SK-N-SH (cell line): ENCODE results near the gene EN2. TPM values are rescaled to one million over a fixed set of nuclear protein-coding genes. Genes with fewer than 3 reads are reported as not detected.

ENCODE experiments used
- CTCF ChIA-PET: fragments of 300-600, 350-600 bp; formaldehyde crosslinking; extraction: SDS; loops from one replicate; lab custom pipeline; 2021; lab: Yijun Ruan, JAX
- POLR2A ChIA-PET: fragments of 350-600 bp; sonication (Branson Sonifier 250); formaldehyde crosslinking; extraction: SDS; loops from one replicate; lab custom pipeline; 2020; ENCODE audit warnings: antibody characterized with exemption, inconsistent platforms; lab: Yijun Ruan, JAX
- DNase-seq: peaks from one replicate; pipeline ENCODE4 v3.0.0; 2012
- H2AFZ ChIP-seq: fragments of 200-600 bp; sonication (generic); 2 replicates; pipeline ENCODE4 v1.8.1; 2016; ENCODE audit warnings: antibody characterized with exemption, mild to moderate bottlenecking, low read depth
- H3F3A ChIP-seq: fragments of 200-600 bp; sonication (generic); replicated peaks from 2 replicates; pipeline ENCODE3; 2016; ENCODE audit warnings: antibody characterized with exemption, mild to moderate bottlenecking; ENCODE audit not compliant: insufficient read depth
- H3K27ac ChIP-seq, 2 experiments: fragments of 200-500 bp in 1 of 2; fragments of 200-600 bp in 1 of 2; sonication (Bioruptor generic) in 1 of 2; sonication (generic), shearing (Covaris generic) in 1 of 2; 2 replicates each; pipeline versions ENCODE4 v1.5.1 to v1.6.1; 2014 to 2016; ENCODE audit warnings: low read depth in 2 of 2, inconsistent platforms in 1 of 2, low read length in 1 of 2, mild to moderate bottlenecking in 1 of 2, mixed read lengths in 1 of 2
- H3K27me3 ChIP-seq: fragments of 200-600 bp; sonication (generic), shearing (Covaris generic); 2 replicates; pipeline ENCODE4 v1.6.1; 2016; ENCODE audit warnings: mixed run types; ENCODE audit not compliant: insufficient read depth
- H3K36me3 ChIP-seq, 2 experiments: fragments of 200-500 bp in 1 of 2; fragments of 200-600 bp in 1 of 2; sonication (Bioruptor generic) in 1 of 2; sonication (generic) in 1 of 2; replicated peaks in 1 of 2; 2 replicates each; pipeline versions ENCODE3 to v1.5.1; 2014 to 2016; ENCODE audit warnings: low read length in 1 of 2, mild to moderate bottlenecking in 1 of 2; ENCODE audit not compliant: insufficient read depth in 2 of 2, control insufficient read depth in 1 of 2
- H3K4me1 ChIP-seq, 2 experiments: fragments of 200-500 bp in 1 of 2; fragments of 200-600 bp in 1 of 2; sonication (Bioruptor generic) in 1 of 2; sonication (generic), shearing (Covaris generic) in 1 of 2; 2 replicates each; pipeline versions ENCODE4 v1.5.1 to v1.6.1; 2014 to 2016; ENCODE audit warnings: low read depth in 1 of 2, low read length in 1 of 2, mixed run types in 1 of 2; ENCODE audit not compliant: insufficient read depth in 2 of 2, control insufficient read depth in 1 of 2
- H3K4me2 ChIP-seq: fragments of 200-600 bp; sonication (generic), shearing (Covaris generic); 2 replicates; pipeline ENCODE4 v1.6.1; 2017; ENCODE audit warnings: mixed run types
- H3K4me3 ChIP-seq, 2 experiments: fragments of 200-500 bp in 1 of 2; fragments of 200-600 bp in 1 of 2; sonication (Bioruptor generic) in 1 of 2; sonication (generic), shearing (Covaris generic) in 1 of 2; 2 replicates each; pipeline versions ENCODE4 v1.5.1 to v1.8.1; 2014 to 2016; ENCODE audit warnings: low read depth in 2 of 2, inconsistent platforms in 1 of 2, low read length in 1 of 2, mild to moderate bottlenecking in 1 of 2, mixed read lengths in 1 of 2, moderate library complexity in 1 of 2
- H3K79me2 ChIP-seq: fragments of 200-600 bp; sonication (generic); 2 replicates; pipeline ENCODE4 v1.8.1; 2017; ENCODE audit warnings: mild to moderate bottlenecking; ENCODE audit not compliant: insufficient read depth
- H3K9ac ChIP-seq: fragments of 200-600 bp; sonication (generic); 2 replicates; pipeline ENCODE4 v1.6.1; 2017; ENCODE audit warnings: mixed run types
- H3K9me2 ChIP-seq: fragments of 200-600 bp; sonication (generic); 2 replicates; pipeline ENCODE4 v1.6.1; 2017; ENCODE audit warnings: mixed run types
- H3K9me3 ChIP-seq: fragments of 200-600 bp; sonication (generic); 2 replicates; pipeline ENCODE4 v1.6.1; 2017; ENCODE audit warnings: mixed run types, mild to moderate bottlenecking, moderate library complexity
- H4K20me1 ChIP-seq: fragments of 200-600 bp; sonication (generic); 2 replicates; pipeline ENCODE4 v1.6.1; 2017; ENCODE audit warnings: mild to moderate bottlenecking, mixed run types; ENCODE audit not compliant: insufficient read depth
- EP300 ChIP-seq, 2 experiments: IDR thresholded peaks; 2 replicates each; pipeline versions ENCODE4 v1.4.0 to v1.6.1; 2012; ENCODE audit warnings: borderline replicate concordance in 1 of 2, low read depth in 1 of 2, low read length in 1 of 2
- EZH2phosphoT487 ChIP-seq: fragments of 200-600 bp; sonication (generic); IDR thresholded peaks from 2 replicates; pipeline ENCODE4 v1.6.1; 2017; ENCODE audit warnings: low read depth, mixed run types, mild to moderate bottlenecking, antibody characterized with exemption, moderate library complexity, borderline replicate concordance
- FOXM1 ChIP-seq: IDR thresholded peaks from 2 replicates; pipeline ENCODE4 v1.4.0; 2012; ENCODE audit warnings: low read depth, mild to moderate bottlenecking
- GABPA ChIP-seq: IDR thresholded peaks from 2 replicates; pipeline ENCODE4 v1.4.0; 2012; ENCODE audit warnings: low read depth, mild to moderate bottlenecking
- JUND ChIP-seq: IDR thresholded peaks from 2 replicates; pipeline ENCODE4 v1.4.0; 2012
- NFIC ChIP-seq: IDR thresholded peaks from 2 replicates; pipeline ENCODE4 v1.4.0; 2012; ENCODE audit warnings: borderline replicate concordance
- RXRA ChIP-seq: IDR thresholded peaks from 2 replicates; pipeline ENCODE4 v1.4.0; 2012; ENCODE audit warnings: low read depth, mild to moderate bottlenecking, borderline replicate concordance
- SIN3A ChIP-seq: IDR thresholded peaks from 2 replicates; pipeline ENCODE4 v1.6.1; 2012; ENCODE audit warnings: low read depth, mild to moderate bottlenecking, low read length, moderate library complexity, borderline replicate concordance
- SMC3 ChIP-seq: IDR thresholded peaks from 2 replicates; pipeline ENCODE4 v1.6.1; 2012; ENCODE audit warnings: low read depth, low read length, improper control_type of control experiment
- TCF12 ChIP-seq: IDR thresholded peaks from 2 replicates; pipeline ENCODE4 v1.4.0; 2012
- TEAD4 ChIP-seq: IDR thresholded peaks from 2 replicates; pipeline ENCODE4 v1.4.0; 2012; ENCODE audit warnings: mild to moderate bottlenecking, borderline replicate concordance; ENCODE audit not compliant: insufficient read depth
- USF2 ChIP-seq: fragments of 150-350 bp; IDR thresholded peaks from 2 replicates; pipeline ENCODE4 v1.6.1; 2017; ENCODE audit warnings: antibody characterized with exemption, low read length, low read depth, borderline replicate concordance
- WGBS: methylation state at CpG from one replicate; pipeline ENCODE4 v1.1.6; 2017; ENCODE audit warnings: low lambda C conversion rate; 5-methylcytosine and 5-hydroxymethylcytosine counted together
- polyA plus RNA-seq, 3 experiments: library from polyadenylated mRNA; depleted of rRNA; stranded (reverse); fragments of >200 nt; gene quantifications; 2 replicates each; pipeline ENCODE4 v1.2.3, GENCODE V29; 2012
- TF ChIP-seq, protein P1 (sequence below): IDR thresholded peaks from 2 replicates; pipeline ENCODE4 v1.4.0; 2012; ENCODE audit warnings: low read depth, borderline replicate concordance
- TF ChIP-seq, protein P2 (sequence below): IDR thresholded peaks from 2 replicates; pipeline ENCODE4 v1.4.0; 2012; ENCODE audit warnings: low read depth, borderline replicate concordance
- TF ChIP-seq, protein P3 (sequence below): fragments of 200-600 bp; sonication (generic); IDR thresholded peaks from 2 replicates; pipeline ENCODE4 v1.6.1; 2017; ENCODE audit warnings: antibody characterized with exemption, mild to moderate bottlenecking, moderate library complexity
- TF ChIP-seq, protein P4 (sequence below): IDR thresholded peaks from 2 replicates; pipeline ENCODE4 v1.6.1; 2012; ENCODE audit warnings: mild to moderate bottlenecking, low read depth, low read length, moderate library complexity
- TF ChIP-seq, protein P5 (sequence below): IDR thresholded peaks from 2 replicates; pipeline ENCODE4 v1.4.0; 2012; ENCODE audit warnings: low read depth

Gene EN2
- polyA plus RNA-seq, 1 of the 3 experiments (the other 2 are of a cell fraction): 0.02 TPM

DNA sequence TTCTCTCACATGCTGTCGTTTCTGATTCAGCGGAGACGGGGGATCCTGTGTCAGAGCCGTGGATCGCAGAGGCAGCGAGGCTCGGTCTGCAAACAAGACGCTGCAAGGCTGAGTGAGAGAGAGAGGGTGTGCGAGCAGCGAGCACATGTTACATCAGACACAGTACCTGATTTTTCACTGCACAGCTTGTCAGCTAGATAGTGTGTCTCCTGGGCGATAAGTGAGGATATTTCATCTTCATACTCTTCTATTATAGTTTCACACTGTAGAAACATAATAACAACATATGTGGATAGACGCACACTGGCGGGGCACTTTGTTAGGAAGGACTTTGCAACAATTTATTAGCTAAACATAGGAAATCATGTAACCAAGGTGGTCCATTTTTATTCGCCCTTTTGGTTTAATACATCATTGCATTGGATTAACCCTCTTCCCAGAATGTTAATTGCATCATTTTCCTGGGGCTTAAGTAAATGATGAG is 49.0 kb downstream of the EN2 start:
- H3K27me3 ChIP-seq: peaks cover 77% of the 10 kb centered on the region
- no peaks in the 10 kb centered on the region for H4K20me1 ChIP-seq
- no peak overlapping the region for H3K27ac ChIP-seq
- no peaks in the 10 kb centered on the region for H3F3A ChIP-seq
- no peaks in the 10 kb centered on the region for H3K9me2 ChIP-seq
- 10% methylated on average over 14 of the region's 14 CpGs for WGBS
- 0 out of 2 replicates have a peak overlapping the region, but pooled peaks have one; percentile 24 for H3K4me2 ChIP-seq
- H2AFZ ChIP-seq: no peak overlapping the region
- no peaks in the 10 kb centered on the region for H3K79me2 ChIP-seq
- ChIA-PET POLR2A (no interaction called here), CTCF (interaction anchor here (0.9 to 1.1 kb wide), 3 partner anchors 27 to 40 kb away, joined by 3 read pairs; no protein-coding TSS in a partner anchor)
- TF ChIP-seq, protein P1, sequence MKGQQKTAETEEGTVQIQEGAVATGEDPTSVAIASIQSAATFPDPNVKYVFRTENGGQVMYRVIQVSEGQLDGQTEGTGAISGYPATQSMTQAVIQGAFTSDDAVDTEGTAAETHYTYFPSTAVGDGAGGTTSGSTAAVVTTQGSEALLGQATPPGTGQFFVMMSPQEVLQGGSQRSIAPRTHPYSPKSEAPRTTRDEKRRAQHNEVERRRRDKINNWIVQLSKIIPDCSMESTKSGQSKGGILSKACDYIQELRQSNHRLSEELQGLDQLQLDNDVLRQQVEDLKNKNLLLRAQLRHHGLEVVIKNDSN: no peak
- TF ChIP-seq SMC3: no peak
- TF ChIP-seq, protein P2, sequence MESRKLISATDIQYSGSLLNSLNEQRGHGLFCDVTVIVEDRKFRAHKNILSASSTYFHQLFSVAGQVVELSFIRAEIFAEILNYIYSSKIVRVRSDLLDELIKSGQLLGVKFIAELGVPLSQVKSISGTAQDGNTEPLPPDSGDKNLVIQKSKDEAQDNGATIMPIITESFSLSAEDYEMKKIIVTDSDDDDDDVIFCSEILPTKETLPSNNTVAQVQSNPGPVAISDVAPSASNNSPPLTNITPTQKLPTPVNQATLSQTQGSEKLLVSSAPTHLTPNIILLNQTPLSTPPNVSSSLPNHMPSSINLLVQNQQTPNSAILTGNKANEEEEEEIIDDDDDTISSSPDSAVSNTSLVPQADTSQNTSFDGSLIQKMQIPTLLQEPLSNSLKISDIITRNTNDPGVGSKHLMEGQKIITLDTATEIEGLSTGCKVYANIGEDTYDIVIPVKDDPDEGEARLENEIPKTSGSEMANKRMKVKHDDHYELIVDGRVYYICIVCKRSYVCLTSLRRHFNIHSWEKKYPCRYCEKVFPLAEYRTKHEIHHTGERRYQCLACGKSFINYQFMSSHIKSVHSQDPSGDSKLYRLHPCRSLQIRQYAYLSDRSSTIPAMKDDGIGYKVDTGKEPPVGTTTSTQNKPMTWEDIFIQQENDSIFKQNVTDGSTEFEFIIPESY: no peak
- TF ChIP-seq TEAD4: no peak
- no peak for TF ChIP-seq TCF12
- no peak for TF ChIP-seq GABPA
- TF ChIP-seq EZH2phosphoT487: no peak; the same call in 1 of the 2 replicates
- TF ChIP-seq JUND: no peak
- TF ChIP-seq FOXM1: no peak
- TF ChIP-seq, protein P3, sequence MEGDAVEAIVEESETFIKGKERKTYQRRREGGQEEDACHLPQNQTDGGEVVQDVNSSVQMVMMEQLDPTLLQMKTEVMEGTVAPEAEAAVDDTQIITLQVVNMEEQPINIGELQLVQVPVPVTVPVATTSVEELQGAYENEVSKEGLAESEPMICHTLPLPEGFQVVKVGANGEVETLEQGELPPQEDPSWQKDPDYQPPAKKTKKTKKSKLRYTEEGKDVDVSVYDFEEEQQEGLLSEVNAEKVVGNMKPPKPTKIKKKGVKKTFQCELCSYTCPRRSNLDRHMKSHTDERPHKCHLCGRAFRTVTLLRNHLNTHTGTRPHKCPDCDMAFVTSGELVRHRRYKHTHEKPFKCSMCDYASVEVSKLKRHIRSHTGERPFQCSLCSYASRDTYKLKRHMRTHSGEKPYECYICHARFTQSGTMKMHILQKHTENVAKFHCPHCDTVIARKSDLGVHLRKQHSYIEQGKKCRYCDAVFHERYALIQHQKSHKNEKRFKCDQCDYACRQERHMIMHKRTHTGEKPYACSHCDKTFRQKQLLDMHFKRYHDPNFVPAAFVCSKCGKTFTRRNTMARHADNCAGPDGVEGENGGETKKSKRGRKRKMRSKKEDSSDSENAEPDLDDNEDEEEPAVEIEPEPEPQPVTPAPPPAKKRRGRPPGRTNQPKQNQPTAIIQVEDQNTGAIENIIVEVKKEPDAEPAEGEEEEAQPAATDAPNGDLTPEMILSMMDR: no peak
- TF ChIP-seq SIN3A: no peak
- TF ChIP-seq NFIC: no peak
- TF ChIP-seq EP300 (IDR thresholded peaks at IDR 0.05; ENCODE audit: borderline replicate concordance in 1 of 2, low read depth in 1 of 2, low read length in 1 of 2): no peak
- TF ChIP-seq USF2: no peak
- TF ChIP-seq, protein P4, sequence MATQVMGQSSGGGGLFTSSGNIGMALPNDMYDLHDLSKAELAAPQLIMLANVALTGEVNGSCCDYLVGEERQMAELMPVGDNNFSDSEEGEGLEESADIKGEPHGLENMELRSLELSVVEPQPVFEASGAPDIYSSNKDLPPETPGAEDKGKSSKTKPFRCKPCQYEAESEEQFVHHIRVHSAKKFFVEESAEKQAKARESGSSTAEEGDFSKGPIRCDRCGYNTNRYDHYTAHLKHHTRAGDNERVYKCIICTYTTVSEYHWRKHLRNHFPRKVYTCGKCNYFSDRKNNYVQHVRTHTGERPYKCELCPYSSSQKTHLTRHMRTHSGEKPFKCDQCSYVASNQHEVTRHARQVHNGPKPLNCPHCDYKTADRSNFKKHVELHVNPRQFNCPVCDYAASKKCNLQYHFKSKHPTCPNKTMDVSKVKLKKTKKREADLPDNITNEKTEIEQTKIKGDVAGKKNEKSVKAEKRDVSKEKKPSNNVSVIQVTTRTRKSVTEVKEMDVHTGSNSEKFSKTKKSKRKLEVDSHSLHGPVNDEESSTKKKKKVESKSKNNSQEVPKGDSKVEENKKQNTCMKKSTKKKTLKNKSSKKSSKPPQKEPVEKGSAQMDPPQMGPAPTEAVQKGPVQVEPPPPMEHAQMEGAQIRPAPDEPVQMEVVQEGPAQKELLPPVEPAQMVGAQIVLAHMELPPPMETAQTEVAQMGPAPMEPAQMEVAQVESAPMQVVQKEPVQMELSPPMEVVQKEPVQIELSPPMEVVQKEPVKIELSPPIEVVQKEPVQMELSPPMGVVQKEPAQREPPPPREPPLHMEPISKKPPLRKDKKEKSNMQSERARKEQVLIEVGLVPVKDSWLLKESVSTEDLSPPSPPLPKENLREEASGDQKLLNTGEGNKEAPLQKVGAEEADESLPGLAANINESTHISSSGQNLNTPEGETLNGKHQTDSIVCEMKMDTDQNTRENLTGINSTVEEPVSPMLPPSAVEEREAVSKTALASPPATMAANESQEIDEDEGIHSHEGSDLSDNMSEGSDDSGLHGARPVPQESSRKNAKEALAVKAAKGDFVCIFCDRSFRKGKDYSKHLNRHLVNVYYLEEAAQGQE: no peak
- TF ChIP-seq, protein P5, sequence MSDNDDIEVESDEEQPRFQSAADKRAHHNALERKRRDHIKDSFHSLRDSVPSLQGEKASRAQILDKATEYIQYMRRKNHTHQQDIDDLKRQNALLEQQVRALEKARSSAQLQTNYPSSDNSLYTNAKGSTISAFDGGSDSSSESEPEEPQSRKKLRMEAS: no peak
- TF ChIP-seq RXRA: no peak
- no peaks in the 10 kb centered on the region for H3K4me1 ChIP-seq
- H3K9ac ChIP-seq: no peak overlapping the region
- H3K36me3 ChIP-seq: no peaks in the 10 kb centered on the region
- DNase-seq: no peak
- H3K4me3 ChIP-seq: peak overlapping the region in 1 of 2 experiments; percentile 38; a peak in 2 of 4 replicates
- H3K9me3 ChIP-seq: no peaks in the 10 kb centered on the region
